DOHH2 (cell line): ENCODE measurements around the gene TMEM54.

Experiments used
- H3F3A ChIP-seq: fragments of 200-600 bp; sonication (generic), shearing (Covaris generic); 2 replicates; pipeline ENCODE4 v1.6.0; 2016; ENCODE audit warnings: antibody characterized with exemption, mild to moderate bottlenecking; ENCODE audit not compliant: control insufficient read depth, insufficient read depth
- H3K27ac ChIP-seq: fragments of 200-600 bp; sonication (generic); 2 replicates; pipeline ENCODE4 v1.5.1; 2014; ENCODE audit warnings: low read depth, mild to moderate bottlenecking, low read length, moderate library complexity
- H3K27me3 ChIP-seq: fragments of 200-600 bp; sonication (generic); 2 replicates; pipeline ENCODE4 v1.6.1; 2014; ENCODE audit warnings: mild to moderate bottlenecking, low read length, mixed read lengths; ENCODE audit not compliant: control insufficient read depth
- H3K36me3 ChIP-seq: fragments of 200-600 bp; sonication (generic); 2 replicates; pipeline ENCODE4 v1.6.1; 2014; ENCODE audit warnings: mild to moderate bottlenecking, low read length, moderate library complexity, mixed read lengths; ENCODE audit not compliant: control insufficient read depth
- H3K4me1 ChIP-seq: fragments of 200-600 bp; sonication (generic); 2 replicates; pipeline ENCODE4 v1.6.1; 2014; ENCODE audit warnings: mild to moderate bottlenecking, low read length, mixed read lengths; ENCODE audit not compliant: control insufficient read depth
- H3K4me2 ChIP-seq: fragments of 200-600 bp; sonication (generic); 2 replicates; pipeline ENCODE4 v1.6.0; 2014; ENCODE audit warnings: mild to moderate bottlenecking, low read length, moderate library complexity
- H3K4me3 ChIP-seq: fragments of 200-600 bp; sonication (generic); 2 replicates; pipeline ENCODE4 v1.5.1; 2014; ENCODE audit warnings: mild to moderate bottlenecking, low read length, mixed read lengths
- H3K79me2 ChIP-seq: fragments of 200-600 bp; sonication (generic); 2 replicates; pipeline ENCODE4 v1.6.1; 2014; ENCODE audit warnings: mild to moderate bottlenecking, low read length, mixed read lengths; ENCODE audit not compliant: control insufficient read depth
- H3K9me2 ChIP-seq: fragments of 200-600 bp; sonication (generic); replicated peaks from 2 replicates; pipeline ENCODE4 v1.6.1; 2014; ENCODE audit warnings: mild to moderate bottlenecking, low read length, mixed read lengths; ENCODE audit not compliant: control insufficient read depth
- H3K9me3 ChIP-seq: fragments of 200-600 bp; sonication (generic); 2 replicates; pipeline ENCODE4 v1.6.1; 2014; ENCODE audit warnings: antibody characterized with exemption, low read length, mixed read lengths; ENCODE audit not compliant: control insufficient read depth, insufficient read depth
- H4K20me1 ChIP-seq: fragments of 200-600 bp; sonication (generic); 2 replicates; pipeline ENCODE4 v1.6.0; 2014; ENCODE audit warnings: low read depth, mild to moderate bottlenecking, antibody characterized with exemption, low read length, moderate library complexity; ENCODE audit not compliant: control insufficient read depth, insufficient read depth
- CTCF ChIP-seq: fragments of 200-600 bp; sonication (generic); IDR thresholded peaks from one replicate; pipeline ENCODE4 v1.5.1; 2014; ENCODE audit warnings: antibody characterized with exemption, mild to moderate bottlenecking, low read depth, low read length; ENCODE audit not compliant: poor library complexity, severe bottlenecking
- EZH2phosphoT487 ChIP-seq: fragments of 200-600 bp; sonication (generic); IDR thresholded peaks from 2 replicates; pipeline ENCODE4 v1.6.1; 2017; ENCODE audit warnings: borderline replicate concordance, mild to moderate bottlenecking, antibody characterized with exemption, low read length, moderate library complexity, mixed read lengths

Gene TMEM54

GRCh38 chr1:32868806-32869455, 32.3 kb downstream of the TMEM54 start:
- peaks cover 17% of the 10 kb centered on the region for H3K4me1 ChIP-seq
- H3F3A ChIP-seq, result no peaks in the 10 kb centered on the region; the same call in 1 of the 2 replicates
- H4K20me1 ChIP-seq, result peaks cover 6% of the 10 kb centered on the region; the same call in 1 of the 2 replicates
- no peak overlapping the region for H3K4me2 ChIP-seq
- no peaks in the 10 kb centered on the region for H3K36me3 ChIP-seq
- no peak overlapping the region for H3K4me3 ChIP-seq
- no peaks in the 10 kb centered on the region for H3K79me2 ChIP-seq
- H3K27ac ChIP-seq, result no peak overlapping the region
- no peaks in the 10 kb centered on the region for H3K9me2 ChIP-seq
- H3K9me3 ChIP-seq, result no peaks in the 10 kb centered on the region
- peaks cover 22% of the 10 kb centered on the region for H3K27me3 ChIP-seq
- TF ChIP-seq CTCF, result no peak
- TF ChIP-seq EZH2phosphoT487, result no peak

- Histone ChIP-seq H4K20me1 (peaks cover 6% of the 10 kb centered on the region; the same call in 1 of the 2 replicates), H3K79me2 (no peaks in the 10 kb centered on the region), H3K9me3 (no peaks in the 10 kb centered on the region), H3K36me3 (no peaks in the 10 kb centered on the region), H3K4me2 (no peak overlapping the region), H3K4me3 (no peak overlapping the region), H3K4me1 (peaks cover 16% of the 10 kb centered on the region), H3K9me2 (no peaks in the 10 kb centered on the region), H3K27ac (no peak overlapping the region), H3F3A (no peaks in the 10 kb centered on the region; the same call in 1 of the 2 replicates), H3K27me3 (peaks cover 22% of the 10 kb centered on the region)
- TF ChIP-seq EZH2phosphoT487, result no peak
- no peak for TF ChIP-seq CTCF
These were observed 33.1 kb downstream of the TMEM54 start for GRCh38 chr1:32868085-32868484.

- no peak overlapping the region for H3K4me3 ChIP-seq
- H3K27me3 ChIP-seq, result peaks cover 22% of the 10 kb centered on the region
- H3K4me2 ChIP-seq, result no peak overlapping the region
- H3K79me2 ChIP-seq, result no peaks in the 10 kb centered on the region
- H3K36me3 ChIP-seq, result peaks cover 2% of the 10 kb centered on the region; the same call in 1 of the 2 replicates
- no peaks in the 10 kb centered on the region; the same call in 1 of the 2 replicates for H3F3A ChIP-seq
- H3K27ac ChIP-seq, result no peak overlapping the region
- H3K9me2 ChIP-seq, result no peaks in the 10 kb centered on the region
- peaks cover 12% of the 10 kb centered on the region for H3K4me1 ChIP-seq
- TF ChIP-seq EZH2phosphoT487, result no peak
- TF ChIP-seq CTCF, result no peak
- peaks cover 6% of the 10 kb centered on the region; the same call in 1 of the 2 replicates for H4K20me1 ChIP-seq
- no peaks in the 10 kb centered on the region for H3K9me3 ChIP-seq
These were observed 33.5 kb downstream of the TMEM54 start for GRCh38 chr1:32867671-32868070.
